Aorta (tissue), 5 donors: ENCODE results near the gene CLIP4. TPM values are rescaled to one million over a fixed set of nuclear protein-coding genes. Genes with fewer than 3 reads are reported as not detected.
A peak's percentile ranks its signal among the peaks of the same experiment; 100 is the strongest.

Experiments
- ATAC-seq: fragments of 200-7000 bp; cut with Tn5 transposase; one replicate; pipeline ENCODE4 v1.9.1; 2022; ENCODE audit warnings: moderate library complexity; ENCODE audit not compliant: low FRiP score
- DNase-seq, 2 donors: peaks; one replicate each; pipeline ENCODE4 v3.0.0-alpha.2; 2020
- H3K27ac ChIP-seq, 2 donors: one replicate each; pipeline ENCODE4 v1.5.1; 2013; ENCODE audit warnings: low read length in 2 of 2, mild to moderate bottlenecking in 2 of 2, moderate library complexity in 2 of 2, control low read depth in 1 of 2, inconsistent platforms in 1 of 2, low read depth in 1 of 2
- H3K27me3 ChIP-seq, 2 donors: one replicate each; pipeline ENCODE4 v1.6.1; 2013; ENCODE audit warnings: control low read depth in 1 of 2, low read length in 1 of 2, mild to moderate bottlenecking in 1 of 2, moderate library complexity in 1 of 2; ENCODE audit not compliant: insufficient read depth in 2 of 2, control insufficient read depth in 1 of 2
- H3K36me3 ChIP-seq, 2 donors: one replicate each; pipeline ENCODE4 v1.6.1; 2013; ENCODE audit warnings: control low read depth in 1 of 2, low read length in 1 of 2, mild to moderate bottlenecking in 1 of 2; ENCODE audit not compliant: insufficient read depth in 2 of 2, control insufficient read depth in 1 of 2
- H3K4me1 ChIP-seq, 2 donors: one replicate each; pipeline ENCODE4 v1.6.1; 2013; ENCODE audit warnings: low read length in 2 of 2, control low read depth in 1 of 2, mild to moderate bottlenecking in 1 of 2, moderate library complexity in 1 of 2; ENCODE audit not compliant: insufficient read depth in 2 of 2, control insufficient read depth in 1 of 2
- H3K4me3 ChIP-seq, 2 donors: one replicate each; pipeline ENCODE4 v1.5.1; 2013; ENCODE audit warnings: low read length in 2 of 2, control low read depth in 1 of 2, mild to moderate bottlenecking in 1 of 2
- H3K9me3 ChIP-seq: one replicate; pipeline ENCODE4 v1.6.1; 2013; ENCODE audit warnings: mild to moderate bottlenecking, low read length; ENCODE audit not compliant: control insufficient read depth
- WGBS, 2 donors: extraction: QIAGEN DNeasy Blood & Tissue Kit; methylation state at CpG; one replicate each; pipeline ENCODE4 v1.1.7; 2013; 5-methylcytosine and 5-hydroxymethylcytosine counted together
- intact Hi-C, 2 donors: fragments of 100-400 bp; cut with DNase I; formaldehyde crosslinking; loops; one replicate each; pipeline versions ENCODE4 v1.14.2 to v1.15.0; 2022
- long read RNA-seq, 2 donors: library from polyadenylated mRNA; unstranded; transcript quantifications; one replicate each; pipeline ENCODE4 v2.0.0, GENCODE V29; 2020 to 2021
- polyA plus RNA-seq, 2 donors: library from polyadenylated mRNA; stranded (reverse); fragments of 200-250 nt; gene quantifications; one replicate each; pipeline ENCODE4 v1.2.3, GENCODE V29; 2013
- total RNA-seq, 2 donors: library from RNA; stranded (reverse); fragmentation: NEBNext Ultra II Directional; extraction: Animal tissue kit (Norgen Biotek cat#: 25700); gene quantifications; one replicate each; pipeline ENCODE4 v1.2.1, GENCODE V29; 2021
- donor health status: healthy with polysubstance abuse.
- donor health status: Bipolar disorder and iron deficiency.
- donor health status: DM: no; HTN: no; CAD: no.
- donor health status: DM: no; HTN: no; CAD: no.
- donor health status: DM: yes; HTN: yes; CAD: no.

CLIP4 gene
- total RNA-seq: 10 to 100 TPM; 50.1 to 52.3 TPM
- 10 to 100 TPM in 1 of 2 donors, 1 to 10 TPM in 1; 7.6 to 13.5 TPM for polyA plus RNA-seq
- long read RNA-seq, donor 1, full-length matches to known transcripts: 1 of 17 reads
- long read RNA-seq, donor 1, partial matches to known transcripts: 10 of 17 reads
- long read RNA-seq, donor 1, other reads (novel, unspliced or antisense): 6 of 17 reads
- long read RNA-seq, donor 2, full-length matches to known transcripts: 14 of 28 reads
- long read RNA-seq, donor 2, partial matches to known transcripts: 5 of 28 reads
- long read RNA-seq, donor 2, other reads (novel, unspliced or antisense): 9 of 28 reads

- H3K4me3 ChIP-seq: peak within 1 kb of the TSS; percentile 98 to 99
- no peaks in the 10 kb centered on the region for H3K27me3 ChIP-seq
- peak within 1 kb of the TSS in 1 of 2 donors; percentile 59 for H3K27ac ChIP-seq
- H3K4me1 ChIP-seq: no peaks in the 10 kb centered on the region
- peak; percentile 78 to 89 for DNase-seq
- peak; percentile 82 for ATAC-seq
- intact Hi-C loops: no loop called here
- no peaks in the 10 kb centered on the region for H3K9me3 ChIP-seq
- no peaks in the 10 kb centered on the region for H3K36me3 ChIP-seq
- WGBS, 2 donors: 2 to 4% methylated on average over 38 to 76 of the region's 76 CpGs
These were observed at the start of gene CLIP4 for GRCh38 chr2:29114946-29115609. Gene CLIP4, plus strand, starts transcription at chr2:29115415. Its CDS starts 5,974 bp downstream, at chr2:29121389.

GRCh38 chr2:29066271-29066860, 48.8 kb upstream of the CLIP4 start:
- ATAC-seq: no peak
- DNase-seq: no peak
- Histone ChIP-seq H3K9me3 (no peaks in the 10 kb centered on the region), H3K27ac (no peak overlapping the region), H3K36me3 (no peaks in the 10 kb centered on the region), H3K27me3 (no peaks in the 10 kb centered on the region), H3K4me1 (no peaks in the 10 kb centered on the region), H3K4me3 (no peak overlapping the region)
- intact Hi-C loops: no loop called here
- 93 to 96% methylated on average over 8 of the region's 8 CpGs for WGBS, 2 donors

- no peaks in the 10 kb centered on the region for H3K4me1 ChIP-seq
- H3K36me3 ChIP-seq: no peaks in the 10 kb centered on the region
- H3K27me3 ChIP-seq: no peaks in the 10 kb centered on the region
- H3K9me3 ChIP-seq: no peaks in the 10 kb centered on the region
- ATAC-seq (no peak), DNase-seq (no peak)
- intact Hi-C loops: no loop called here
- no peak overlapping the region for H3K27ac ChIP-seq
- 83 to 85% methylated on average over 7 of the region's 7 CpGs for WGBS, 2 donors
- no peak overlapping the region for H3K4me3 ChIP-seq
These were observed 48.1 kb upstream of the CLIP4 start for GRCh38 chr2:29066997-29067605.

- H3K4me3 ChIP-seq: no peak overlapping the region
- H3K36me3 ChIP-seq: no peaks in the 10 kb centered on the region
- H3K27ac ChIP-seq: no peak overlapping the region
- DNase-seq (no peak), ATAC-seq (no peak)
- H3K9me3 ChIP-seq: no peaks in the 10 kb centered on the region
- H3K27me3 ChIP-seq: no peaks in the 10 kb centered on the region
- H3K4me1 ChIP-seq: no peaks in the 10 kb centered on the region
- intact Hi-C loops: no loop called here
- 74 to 76% methylated on average over 7 of the region's 7 CpGs for WGBS, 2 donors
These were observed 46.7 kb upstream of the CLIP4 start for GRCh38 chr2:29068513-29068912.

GRCh38 chr2:29070526-29070925, 44.7 kb upstream of the CLIP4 start:
- no peaks in the 10 kb centered on the region for H3K9me3 ChIP-seq
- no peak for ATAC-seq
- WGBS, 2 donors: 76 to 81% methylated on average over 12 of the region's 12 CpGs
- no peaks in the 10 kb centered on the region for H3K4me1 ChIP-seq
- DNase-seq: no peak
- intact Hi-C loops: no loop called here
- H3K27ac ChIP-seq: no peak overlapping the region
- no peaks in the 10 kb centered on the region for H3K36me3 ChIP-seq
- no peak overlapping the region for H3K4me3 ChIP-seq
- no peaks in the 10 kb centered on the region for H3K27me3 ChIP-seq

GRCh38 chr2:29071032-29071975, 43.9 kb upstream of the CLIP4 start:
- Histone ChIP-seq H3K27me3 (no peaks in the 10 kb centered on the region), H3K4me1 (no peaks in the 10 kb centered on the region), H3K9me3 (no peaks in the 10 kb centered on the region), H3K27ac (no peak overlapping the region), H3K36me3 (no peaks in the 10 kb centered on the region), H3K4me3 (no peak overlapping the region)
- ATAC-seq (no peak), DNase-seq (no peak)
- 86 to 87% methylated on average over 19 of the region's 19 CpGs for WGBS, 2 donors
- intact Hi-C loops: no loop called here

GRCh38 chr2:29072251-29072650, 43.0 kb upstream of the CLIP4 start:
- ATAC-seq: no peak

More at GRCh38 chr2:29072251-29072650, 43.0 kb upstream of the CLIP4 start:
- H3K4me3 ChIP-seq: no peak overlapping the region
- no peak for DNase-seq
- intact Hi-C loops: no loop called here
- no peaks in the 10 kb centered on the region for H3K9me3 ChIP-seq
- no peak overlapping the region for H3K27ac ChIP-seq
- H3K36me3 ChIP-seq: no peaks in the 10 kb centered on the region
- WGBS, 2 donors: 86 to 88% methylated on average over 8 of the region's 8 CpGs
- no peaks in the 10 kb centered on the region for H3K27me3 ChIP-seq
- H3K4me1 ChIP-seq: no peaks in the 10 kb centered on the region
